ENCODE results near the gene BCL7C.
A peak's percentile ranks its signal among the peaks of the same experiment; 100 is the strongest.

BCL7C gene

GRCh38 chr16:30882429-30883310, 11.2 kb downstream of the BCL7C start:
- no peak overlapping the region for H3K4me2 ChIP-seq
- no peak for TF ChIP-seq CTCF (conservative IDR thresholded peaks at IDR 0.05; ENCODE audit: low read depth, low read length)

DNA sequence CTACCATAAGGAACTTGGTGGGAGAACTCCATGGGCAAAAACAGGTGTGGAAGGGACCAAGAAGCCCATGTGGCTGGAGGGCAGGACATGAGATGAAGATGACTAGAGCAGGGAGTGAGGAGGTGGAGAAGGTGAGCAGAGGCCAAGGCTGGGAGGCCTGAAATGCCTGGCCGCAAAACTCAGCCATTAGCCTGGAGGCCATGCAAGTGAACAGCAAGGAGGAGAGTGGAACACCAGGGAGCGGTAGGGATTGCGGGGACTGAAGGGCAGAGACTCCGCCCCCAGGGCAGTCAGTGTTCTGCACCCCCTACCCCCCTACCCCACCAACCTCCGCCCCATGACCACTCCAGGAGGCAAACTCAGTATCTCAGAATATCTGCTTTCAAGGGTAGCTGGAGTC, 17.0 kb downstream of the BCL7C start:
- H3K9ac ChIP-seq, result peak overlapping the region; percentile 90; the same call in 1 of the 2 replicates
- H3K4me3 ChIP-seq (IDR thresholded peaks at IDR 0.05; ENCODE audit: insufficient read depth, low read depth, low read length), result no peak overlapping the region
- H3K27ac ChIP-seq, result peak overlapping the region; percentile 83; the same call in 1 of the 2 replicates
- no peak for TF ChIP-seq CTCF (conservative IDR thresholded peaks at IDR 0.05; ENCODE audit: low read depth, low read length)
- H3K4me2 ChIP-seq, result peak overlapping the region; percentile 71
- H3K79me2 ChIP-seq (ENCODE audit: insufficient read depth, low read depth), result peaks cover 10% of the 10 kb centered on the region; the same call in 1 of the 2 replicates
- no peaks in the 10 kb centered on the region for H3K27me3 ChIP-seq (ENCODE audit: insufficient read depth, low read depth)
- no peak overlapping the region for H2AFZ ChIP-seq (ENCODE audit: low read depth)
- H4K20me1 ChIP-seq (ENCODE audit: insufficient read depth), result no peaks in the 10 kb centered on the region
- H3K4me1 ChIP-seq (ENCODE audit: low read depth, poor library complexity, severe bottlenecking), result peaks cover 15% of the 10 kb centered on the region
- no peaks in the 10 kb centered on the region for H3K36me3 ChIP-seq (ENCODE audit: insufficient read depth)

More at GRCh38 chr16:30882429-30883310, 11.2 kb downstream of the BCL7C start:
- H3K4me1 ChIP-seq (ENCODE audit: low read depth, poor library complexity, severe bottlenecking), result peaks cover 9% of the 10 kb centered on the region
- H3K79me2 ChIP-seq (ENCODE audit: insufficient read depth, low read depth), result no peaks in the 10 kb centered on the region; the same call in 1 of the 2 replicates
- H3K36me3 ChIP-seq (ENCODE audit: insufficient read depth), result no peaks in the 10 kb centered on the region
- H2AFZ ChIP-seq (ENCODE audit: low read depth), result no peak overlapping the region
- no peaks in the 10 kb centered on the region for H4K20me1 ChIP-seq (ENCODE audit: insufficient read depth)
- no peak overlapping the region for H3K27ac ChIP-seq
- H3K27me3 ChIP-seq (ENCODE audit: insufficient read depth, low read depth), result no peaks in the 10 kb centered on the region
- H3K9ac ChIP-seq, result no peak overlapping the region
- no peak overlapping the region for H3K4me3 ChIP-seq (IDR thresholded peaks at IDR 0.05; ENCODE audit: insufficient read depth, low read depth, low read length)

DNA sequence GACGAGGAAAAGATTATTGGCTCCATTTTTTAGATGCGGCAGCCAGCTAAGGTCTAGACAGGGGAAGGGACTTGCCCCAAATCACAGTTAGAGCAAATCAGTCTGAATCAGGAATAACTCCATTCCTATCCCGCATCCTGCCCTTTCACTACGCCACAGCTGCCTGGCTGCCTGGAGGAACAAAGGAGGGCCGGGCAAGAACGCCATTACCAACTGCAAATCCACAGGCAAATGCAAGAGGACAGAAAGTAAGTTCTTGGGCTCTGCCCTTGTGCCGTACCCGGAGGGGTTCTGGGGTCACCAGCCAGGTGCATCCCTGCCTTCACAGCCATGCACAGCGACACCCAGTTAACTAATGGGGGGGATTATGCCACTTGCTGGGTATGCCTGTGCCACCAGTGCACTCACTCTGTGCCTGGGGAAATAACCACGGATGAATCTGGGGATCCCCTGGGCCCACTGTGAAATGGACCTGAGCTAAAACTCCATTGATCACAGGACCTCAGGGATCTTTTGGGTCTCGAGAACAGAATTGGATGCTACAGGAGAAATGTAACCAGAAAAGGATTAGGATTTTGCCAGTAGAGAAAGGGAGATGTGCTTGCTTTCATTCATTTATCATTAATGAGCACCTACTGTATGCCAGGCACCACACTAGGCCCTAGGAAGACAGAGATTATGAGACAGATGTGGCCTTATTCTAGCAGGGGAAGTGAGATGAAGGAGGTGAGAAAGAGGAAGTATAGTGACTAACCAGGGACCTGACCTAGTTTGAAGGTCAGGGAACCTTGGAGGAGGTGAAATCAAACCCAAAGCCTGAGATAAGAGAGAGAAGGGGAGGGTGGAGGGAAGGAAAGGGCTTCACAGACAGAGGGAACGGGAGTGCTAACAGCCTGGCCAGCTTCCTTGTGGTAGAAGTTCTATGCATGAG, 17.7 kb downstream of the BCL7C start:
- Histone ChIP-seq H3K4me1 (ENCODE audit: low read depth, poor library complexity, severe bottlenecking) (peaks cover 15% of the 10 kb centered on the region), H4K20me1 (ENCODE audit: insufficient read depth) (no peaks in the 10 kb centered on the region), H3K36me3 (ENCODE audit: insufficient read depth) (no peaks in the 10 kb centered on the region), H3K4me2 (peak overlapping the region; percentile 71), H3K27ac (peak overlapping the region; percentile 83), H3K27me3 (ENCODE audit: insufficient read depth, low read depth) (no peaks in the 10 kb centered on the region), H3K4me3 (IDR thresholded peaks at IDR 0.05; ENCODE audit: insufficient read depth, low read depth, low read length) (no peak overlapping the region), H3K79me2 (ENCODE audit: insufficient read depth, low read depth) (peaks cover 10% of the 10 kb centered on the region; the same call in 1 of the 2 replicates), H2AFZ (ENCODE audit: low read depth) (peak overlapping the region; percentile 93), H3K9ac (peak overlapping the region; percentile 90)
- TF ChIP-seq CTCF (conservative IDR thresholded peaks at IDR 0.05; ENCODE audit: low read depth, low read length), result no peak
